Fibroblast of the conjunctiva (primary cell): ENCODE measurements around the gene SPATA31D1.

Source experiments
- DNase-seq: peaks from one replicate; pipeline ENCODE4 v3.0.0-alpha.2; 2010; ENCODE audit warnings: low read depth

The SPATA31D1 gene

DNA sequence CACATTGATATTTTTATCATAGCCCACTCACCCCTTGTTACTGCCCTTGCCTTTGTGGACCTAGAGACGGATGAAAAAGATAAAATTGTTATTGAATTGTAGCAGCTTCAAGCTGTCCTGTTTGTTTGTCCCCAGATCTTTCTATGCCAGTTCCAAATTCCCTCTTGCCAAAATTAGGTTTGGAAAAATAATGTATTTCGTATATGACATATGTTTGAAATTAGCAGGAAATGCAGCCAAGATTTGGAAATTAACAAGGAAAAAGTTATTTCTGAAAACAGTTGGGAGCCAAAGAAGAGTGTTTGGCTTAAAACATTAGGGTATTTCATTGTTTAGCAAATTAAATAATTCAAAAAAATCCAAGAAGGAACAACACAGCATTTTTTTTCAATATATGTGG, 33.5 kb downstream of the SPATA31D1 start:
- DNase-seq = no peak

DNA sequence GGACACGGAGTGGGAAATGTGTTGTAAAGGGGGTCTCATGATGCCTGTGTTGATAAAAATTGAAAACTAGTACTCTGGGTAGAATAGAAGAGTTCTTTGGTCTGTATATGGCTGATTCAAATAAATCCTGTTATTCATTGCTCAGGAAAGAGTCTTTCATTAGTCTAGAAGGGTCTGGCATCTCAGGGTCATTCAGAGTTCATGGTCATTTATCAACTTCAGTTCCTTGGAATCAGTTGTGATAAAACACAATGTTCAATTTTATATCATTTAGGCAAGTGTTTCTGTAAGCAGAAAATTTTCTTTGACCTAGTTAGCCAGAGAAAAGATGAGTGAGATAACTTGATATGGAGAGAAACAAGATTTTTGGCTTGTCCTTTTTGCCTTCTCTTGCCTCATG, 36.3 kb downstream of the SPATA31D1 start:
- no peak for DNase-seq

DNA sequence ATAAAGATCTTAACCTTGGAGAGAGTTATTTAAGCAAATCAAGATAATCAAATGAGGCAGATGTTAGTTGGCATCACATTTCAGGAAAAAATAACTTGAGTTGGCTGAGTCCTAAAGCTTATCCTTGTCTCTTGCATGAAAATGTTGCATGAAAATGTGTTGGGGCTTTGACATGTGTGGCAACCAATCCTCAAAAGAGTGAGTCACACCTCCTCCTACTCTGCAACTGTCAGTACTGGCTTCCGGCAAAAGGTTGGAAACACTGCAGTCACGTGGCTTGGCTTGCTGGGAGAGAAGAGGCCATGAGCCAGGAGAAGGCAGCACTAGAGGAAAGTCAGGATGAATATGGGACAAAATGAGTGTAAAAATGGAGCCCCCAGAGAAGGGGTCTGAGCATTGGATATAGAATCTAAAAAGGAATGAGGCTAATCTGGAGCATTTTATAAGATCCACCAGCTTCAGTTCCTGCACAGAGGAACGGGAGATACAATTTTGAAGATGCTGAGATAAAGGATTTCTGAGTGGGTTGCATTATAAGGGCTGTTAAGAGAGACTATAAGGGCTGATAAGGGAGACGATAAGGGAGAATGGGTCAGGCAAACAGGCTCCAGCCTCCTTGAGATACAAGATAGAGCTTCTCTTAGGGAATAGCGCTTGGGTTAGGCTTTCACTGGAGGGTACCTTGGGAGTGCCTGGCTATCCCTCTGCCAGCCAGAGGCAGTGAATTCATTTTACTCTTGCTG, 43.1 kb downstream of the SPATA31D1 start:
- DNase-seq = peak; percentile 50

DNA sequence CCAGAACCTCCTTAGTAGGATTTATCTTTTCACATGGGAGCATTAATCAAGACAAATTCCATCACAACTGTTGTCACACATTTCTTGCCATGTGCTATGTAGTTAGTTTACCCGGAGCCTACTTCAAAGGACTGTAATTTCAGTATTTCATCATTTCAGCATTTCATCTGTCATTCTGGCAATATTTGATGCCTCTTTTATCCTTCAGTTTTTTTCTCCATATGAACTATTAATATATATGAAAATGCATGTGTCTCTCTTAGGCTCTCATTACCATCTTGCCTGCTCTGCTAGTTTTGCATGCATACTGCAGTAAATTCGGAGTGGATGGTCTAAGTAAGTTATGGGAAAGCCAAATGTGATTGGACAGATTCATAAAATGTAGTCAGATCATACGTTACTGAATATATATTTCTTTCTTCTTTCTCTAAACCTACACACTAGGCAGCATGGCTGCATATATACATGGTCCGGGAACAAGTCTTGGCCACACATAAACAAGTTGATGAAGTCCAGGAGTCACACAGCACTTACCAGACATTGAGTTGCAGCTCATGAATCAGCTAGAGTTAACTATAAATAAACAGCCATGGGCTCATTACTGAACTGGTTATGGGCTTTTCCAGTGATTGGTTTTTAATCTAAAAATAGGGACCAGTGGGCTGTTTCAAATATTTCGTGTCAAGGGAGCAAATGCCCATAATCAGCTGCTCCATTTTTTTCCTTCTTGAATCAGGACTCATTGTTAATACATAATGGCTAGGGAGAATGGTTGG, 46.6 kb downstream of the SPATA31D1 start:
- no peak for DNase-seq

- no peak for DNase-seq
Measured at GRCh38 chr9:82036086-82036485, 47.5 kb downstream of the SPATA31D1 start.

- no peak for DNase-seq
Measured at GRCh38 chr9:82037126-82037525, 48.6 kb downstream of the SPATA31D1 start.

DNA sequence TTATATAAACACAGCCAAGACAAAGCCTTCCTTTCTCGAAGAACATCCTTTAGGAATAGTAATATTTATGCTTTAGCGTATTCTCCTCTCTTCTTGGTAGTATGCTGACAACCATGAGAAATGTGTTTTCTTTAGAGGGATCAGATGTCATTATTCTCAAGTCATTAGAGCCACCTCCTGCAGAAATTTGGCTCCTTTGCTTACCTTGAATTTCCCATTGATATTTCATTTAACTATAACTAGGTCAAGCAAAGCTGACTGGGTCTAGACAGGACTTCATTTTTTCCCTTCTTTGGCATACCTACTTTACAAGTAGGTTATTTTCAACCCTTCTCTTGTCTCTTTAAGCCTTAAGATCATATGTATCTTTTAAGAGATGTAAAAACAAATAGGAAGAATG, 50.3 kb downstream of the SPATA31D1 start:
- no peak for DNase-seq
